HG03196 (cell line): ENCODE data around the gene AGPAT4.
"Not testable (repeated sequence)": the region's sequence is repeated elsewhere in the genome, so short reads cannot be mapped to it uniquely, and the experiment has no call there.

Experiments used
- ATAC-seq: cut with Tn5 transposase; IDR thresholded peaks from one replicate; pipeline ENCODE4 v1.9.1; 2021; ENCODE audit not compliant: unreplicated experiment

Gene AGPAT4

GRCh38 chr6:161273752-161274487 lies at the start of gene AGPAT4:
Gene AGPAT4 (minus strand): TSS chr6:161274061. CDS start chr6:161232213, 41,848 bp downstream.
- ATAC-seq: peak; percentile 98

- ATAC-seq: no peak
Observed at GRCh38 chr6:161319231-161319630, 45.4 kb upstream of the AGPAT4 start.

GRCh38 chr6:161318456-161318855 lies 44.6 kb upstream of the AGPAT4 start:
- ATAC-seq: no peak

GRCh38 chr6:161316531-161316930 lies 42.7 kb upstream of the AGPAT4 start:
- no peak for ATAC-seq

GRCh38 chr6:161315246-161315917 lies 41.5 kb upstream of the AGPAT4 start:
- ATAC-seq: not testable (repeated sequence)

- ATAC-seq: not testable (repeated sequence)
Observed at GRCh38 chr6:161314541-161315245, 40.8 kb upstream of the AGPAT4 start.

GRCh38 chr6:161313940-161314509 lies 40.2 kb upstream of the AGPAT4 start:
- ATAC-seq: no peak

- ATAC-seq: not testable (repeated sequence)
Observed at GRCh38 chr6:161313475-161313874, 39.6 kb upstream of the AGPAT4 start.

- ATAC-seq: not testable (repeated sequence)
Observed at GRCh38 chr6:161309774-161310173, 35.9 kb upstream of the AGPAT4 start.

GRCh38 chr6:161308075-161308655 lies 34.3 kb upstream of the AGPAT4 start:
- ATAC-seq: no peak

GRCh38 chr6:161305860-161306259 lies 32.0 kb upstream of the AGPAT4 start:
- ATAC-seq: no peak

- ATAC-seq: no peak
Observed at GRCh38 chr6:161303628-161304340, 29.9 kb upstream of the AGPAT4 start.

GRCh38 chr6:161302949-161303348 lies 29.1 kb upstream of the AGPAT4 start:
- ATAC-seq: no peak

GRCh38 chr6:161301338-161301737 lies 27.5 kb upstream of the AGPAT4 start:
- no peak for ATAC-seq

- no peak for ATAC-seq
Observed at GRCh38 chr6:161300823-161301222, 27.0 kb upstream of the AGPAT4 start.

GRCh38 chr6:161299726-161300125 lies 25.9 kb upstream of the AGPAT4 start:
- ATAC-seq: no peak

- no peak for ATAC-seq
Observed at GRCh38 chr6:161295784-161296183, 21.9 kb upstream of the AGPAT4 start.

GRCh38 chr6:161292650-161293281 lies 18.9 kb upstream of the AGPAT4 start:
- ATAC-seq: no peak

- no peak for ATAC-seq
Observed at GRCh38 chr6:161292145-161292544, 18.3 kb upstream of the AGPAT4 start.

- ATAC-seq: no peak
Observed at GRCh38 chr6:161290751-161291150, 16.9 kb upstream of the AGPAT4 start.
